PFSK-1 (cell line): Measurements from ENCODE around the gene TSNAXIP1.

Experiments used
- POLR2AphosphoS5 ChIP-seq: IDR thresholded peaks from 2 replicates; pipeline ENCODE4 v1.6.1; 2012; ENCODE audit warnings: low read depth, mild to moderate bottlenecking, control low read depth, low read length, moderate library complexity
- REST ChIP-seq, 2 experiments: IDR thresholded peaks; 2 replicates each; pipeline versions ENCODE4 v1.6.1 to v1.8.0; 2011 to 2012; ENCODE audit warnings: low read depth in 2 of 2, low read length in 2 of 2, control low read depth in 1 of 2, inconsistent platforms in 1 of 2, mild to moderate bottlenecking in 1 of 2, moderate library complexity in 1 of 2; ENCODE audit not compliant: insufficient read depth in 1 of 2

- TF ChIP-seq POLR2AphosphoS5 (no peak), REST (IDR thresholded peaks at IDR 0.05; ENCODE audit: insufficient read depth in 1 of 2, low read depth in 2 of 2, low read length in 2 of 2) (no peak)
Measured at GRCh38 chr16:67783353-67783725, 23.4 kb upstream of the TSNAXIP1 start.
